HepG2 (cell line): ENCODE results near the gene RRBP1. TPM values are rescaled to one million over a fixed set of nuclear protein-coding genes. Genes with fewer than 3 reads are reported as not detected.

Experiments
- BRD4 ChIP-seq: sonication (generic); formaldehyde crosslinking; IDR thresholded peaks from 2 replicates; pipeline ENCODE4 v1.4.0; 2020; ENCODE audit warnings: missing genetic modification reagents
- GLI4 ChIP-seq: sonication (generic); formaldehyde crosslinking; IDR thresholded peaks from 2 replicates; pipeline ENCODE4 v1.5.1; 2020; ENCODE audit warnings: missing genetic modification reagents, mild to moderate bottlenecking, moderate library complexity, borderline replicate concordance
- NFKB2 ChIP-seq: sonication (generic); formaldehyde crosslinking; IDR thresholded peaks from 2 replicates; pipeline ENCODE4 v1.4.0; 2020; ENCODE audit warnings: missing genetic modification reagents, borderline replicate concordance
- POLR2AphosphoS2 ChIP-seq: IDR thresholded peaks from 2 replicates; pipeline ENCODE4 v1.6.1; 2011; ENCODE audit warnings: low read depth, low read length, improper control_type of control experiment
- RBFOX2 ChIP-seq: fragments of 200-400 bp; formaldehyde crosslinking; IDR thresholded peaks from 2 replicates; pipeline ENCODE4 v1.6.1; 2017; ENCODE audit warnings: low read depth, mild to moderate bottlenecking, low read length
- SAFB2 ChIP-seq: sonication (generic); formaldehyde crosslinking; IDR thresholded peaks from 2 replicates; pipeline ENCODE4 v1.5.1; 2020; ENCODE audit warnings: missing genetic modification reagents, low read depth, mild to moderate bottlenecking, borderline replicate concordance
- SOX5 ChIP-seq: IDR thresholded peaks from 2 replicates; pipeline ENCODE4 v1.6.1; 2016; ENCODE audit warnings: borderline replicate concordance
- ZNF709 ChIP-seq: sonication (generic); formaldehyde crosslinking; IDR thresholded peaks from 2 replicates; pipeline ENCODE4 v1.5.0; 2020; ENCODE audit warnings: mild to moderate bottlenecking, missing genetic modification reagents
- ZNF766 ChIP-seq: sonication (generic); formaldehyde crosslinking; IDR thresholded peaks from 2 replicates; pipeline ENCODE4 v1.5.0; 2020; ENCODE audit warnings: missing genetic modification reagents, borderline replicate concordance
- polyA plus RNA-seq, 8 experiments: library from polyadenylated mRNA; depleted of rRNA in 3 of 8; stranded (reverse) in 7 of 8; unstranded in 1 of 8; fragments of >200 nt; fragmentation: Illumina TruSeq in 4 of 8; extraction: Trizol in 4 of 8; gene quantifications; 2 replicates each; pipeline versions ENCODE4 v1.2.1 to v1.2.3, GENCODE V29; 2011 to 2016; ENCODE audit warnings: low read depth in 4 of 8, missing spikeins in 1 of 8, mixed read lengths in 1 of 8; ENCODE audit not compliant: insufficient read depth in 1 of 8
- total RNA-seq, 5 experiments: library from RNA; depleted of rRNA; stranded (reverse); fragments of >200 nt; fragmentation: Illumina TruSeq; extraction: Trizol; gene quantifications; 2 replicates each; pipeline ENCODE4 v1.2.3, GENCODE V29; 2016; ENCODE audit warnings: low read depth in 1 of 5
- TF ChIP-seq, protein P1 (sequence below): fragments of 450-650 bp; IDR thresholded peaks from 2 replicates; pipeline ENCODE4 v1.6.1; 2017
- TF ChIP-seq, protein P2 (sequence below): sonication (generic); formaldehyde crosslinking; IDR thresholded peaks from 2 replicates; pipeline ENCODE4 v1.4.0; 2020; ENCODE audit warnings: missing genetic modification reagents
- TF ChIP-seq, protein P3 (sequence below): sonication (generic); formaldehyde crosslinking; IDR thresholded peaks from 2 replicates; pipeline ENCODE4 v1.5.1; 2020; ENCODE audit warnings: missing genetic modification reagents, mild to moderate bottlenecking, borderline replicate concordance
- TF ChIP-seq, protein P4 (sequence below): sonication (generic); formaldehyde crosslinking; IDR thresholded peaks from 2 replicates; pipeline ENCODE4 v1.4.0; 2020; ENCODE audit warnings: mild to moderate bottlenecking, missing genetic modification reagents
- TF ChIP-seq, protein P5 (sequence below): sonication (generic); formaldehyde crosslinking; IDR thresholded peaks from 2 replicates; pipeline ENCODE4 v1.8.0; 2022; ENCODE audit warnings: missing genetic modification reagents, mild to moderate bottlenecking, inconsistent platforms, borderline replicate concordance

The RRBP1 gene
- total and polyA plus RNA-seq, 2 of the 13 experiments (the other 11 are each of a cell fraction or from before 2014, with no cell fraction given) = 150 to 222 TPM

DNA sequence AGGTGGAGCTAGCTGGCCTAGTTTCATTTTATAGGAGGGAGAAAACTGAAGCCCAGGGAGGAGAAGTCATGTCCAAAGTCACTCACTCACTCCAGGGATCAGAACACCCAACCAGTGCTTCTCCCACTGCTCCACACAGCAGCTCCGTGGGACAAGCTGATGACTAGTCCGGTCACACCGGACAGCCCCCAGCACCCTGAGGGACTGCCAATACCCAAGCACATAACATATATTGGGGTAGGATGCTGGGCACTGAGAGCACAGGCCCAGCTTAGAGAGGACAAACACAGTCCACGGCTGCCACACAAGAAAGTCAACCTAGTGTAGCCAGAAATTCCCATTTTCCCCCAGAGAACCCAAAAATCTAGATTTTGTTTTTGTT is 5.7 kb downstream of the RRBP1 start (continued):
- TF ChIP-seq, protein P1, sequence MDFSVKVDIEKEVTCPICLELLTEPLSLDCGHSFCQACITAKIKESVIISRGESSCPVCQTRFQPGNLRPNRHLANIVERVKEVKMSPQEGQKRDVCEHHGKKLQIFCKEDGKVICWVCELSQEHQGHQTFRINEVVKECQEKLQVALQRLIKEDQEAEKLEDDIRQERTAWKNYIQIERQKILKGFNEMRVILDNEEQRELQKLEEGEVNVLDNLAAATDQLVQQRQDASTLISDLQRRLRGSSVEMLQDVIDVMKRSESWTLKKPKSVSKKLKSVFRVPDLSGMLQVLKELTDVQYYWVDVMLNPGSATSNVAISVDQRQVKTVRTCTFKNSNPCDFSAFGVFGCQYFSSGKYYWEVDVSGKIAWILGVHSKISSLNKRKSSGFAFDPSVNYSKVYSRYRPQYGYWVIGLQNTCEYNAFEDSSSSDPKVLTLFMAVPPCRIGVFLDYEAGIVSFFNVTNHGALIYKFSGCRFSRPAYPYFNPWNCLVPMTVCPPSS = no peak
- TF ChIP-seq NFKB2 (CRISPR knock-in tag) (0 out of 2 replicates have a peak, but pooled peaks have one; percentile 24), SOX5 (CRISPR knock-in tag) (no peak), GLI4 (CRISPR knock-in tag) (0 out of 2 replicates have a peak, but pooled peaks have one; percentile 1), ZNF709 (CRISPR knock-in tag) (0 out of 2 replicates have a peak, but pooled peaks have one; percentile 27), RBFOX2 (peak; percentile 51; the same call in 1 of the 2 replicates), ZNF766 (CRISPR knock-in tag) (no peak), BRD4 (CRISPR knock-in tag) (no peak), POLR2AphosphoS2 (0 out of 2 replicates have a peak, but pooled peaks have one; percentile 7), SAFB2 (no peak)
- TF ChIP-seq, protein P2, sequence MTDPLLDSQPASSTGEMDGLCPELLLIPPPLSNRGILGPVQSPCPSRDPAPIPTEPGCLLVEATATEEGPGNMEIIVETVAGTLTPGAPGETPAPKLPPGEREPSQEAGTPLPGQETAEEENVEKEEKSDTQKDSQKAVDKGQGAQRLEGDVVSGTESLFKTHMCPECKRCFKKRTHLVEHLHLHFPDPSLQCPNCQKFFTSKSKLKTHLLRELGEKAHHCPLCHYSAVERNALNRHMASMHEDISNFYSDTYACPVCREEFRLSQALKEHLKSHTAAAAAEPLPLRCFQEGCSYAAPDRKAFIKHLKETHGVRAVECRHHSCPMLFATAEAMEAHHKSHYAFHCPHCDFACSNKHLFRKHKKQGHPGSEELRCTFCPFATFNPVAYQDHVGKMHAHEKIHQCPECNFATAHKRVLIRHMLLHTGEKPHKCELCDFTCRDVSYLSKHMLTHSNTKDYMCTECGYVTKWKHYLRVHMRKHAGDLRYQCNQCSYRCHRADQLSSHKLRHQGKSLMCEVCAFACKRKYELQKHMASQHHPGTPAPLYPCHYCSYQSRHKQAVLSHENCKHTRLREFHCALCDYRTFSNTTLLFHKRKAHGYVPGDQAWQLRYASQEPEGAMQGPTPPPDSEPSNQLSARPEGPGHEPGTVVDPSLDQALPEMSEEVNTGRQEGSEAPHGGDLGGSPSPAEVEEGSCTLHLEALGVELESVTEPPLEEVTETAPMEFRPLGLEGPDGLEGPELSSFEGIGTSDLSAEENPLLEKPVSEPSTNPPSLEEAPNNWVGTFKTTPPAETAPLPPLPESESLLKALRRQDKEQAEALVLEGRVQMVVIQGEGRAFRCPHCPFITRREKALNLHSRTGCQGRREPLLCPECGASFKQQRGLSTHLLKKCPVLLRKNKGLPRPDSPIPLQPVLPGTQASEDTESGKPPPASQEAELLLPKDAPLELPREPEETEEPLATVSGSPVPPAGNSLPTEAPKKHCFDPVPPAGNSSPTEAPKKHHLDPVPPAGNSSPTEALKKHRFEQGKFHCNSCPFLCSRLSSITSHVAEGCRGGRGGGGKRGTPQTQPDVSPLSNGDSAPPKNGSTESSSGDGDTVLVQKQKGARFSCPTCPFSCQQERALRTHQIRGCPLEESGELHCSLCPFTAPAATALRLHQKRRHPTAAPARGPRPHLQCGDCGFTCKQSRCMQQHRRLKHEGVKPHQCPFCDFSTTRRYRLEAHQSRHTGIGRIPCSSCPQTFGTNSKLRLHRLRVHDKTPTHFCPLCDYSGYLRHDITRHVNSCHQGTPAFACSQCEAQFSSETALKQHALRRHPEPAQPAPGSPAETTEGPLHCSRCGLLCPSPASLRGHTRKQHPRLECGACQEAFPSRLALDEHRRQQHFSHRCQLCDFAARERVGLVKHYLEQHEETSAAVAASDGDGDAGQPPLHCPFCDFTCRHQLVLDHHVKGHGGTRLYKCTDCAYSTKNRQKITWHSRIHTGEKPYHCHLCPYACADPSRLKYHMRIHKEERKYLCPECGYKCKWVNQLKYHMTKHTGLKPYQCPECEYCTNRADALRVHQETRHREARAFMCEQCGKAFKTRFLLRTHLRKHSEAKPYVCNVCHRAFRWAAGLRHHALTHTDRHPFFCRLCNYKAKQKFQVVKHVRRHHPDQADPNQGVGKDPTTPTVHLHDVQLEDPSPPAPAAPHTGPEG (CRISPR knock-in tag) = peak; percentile 71; the same call in 1 of the 2 replicates
- TF ChIP-seq, protein P3, sequence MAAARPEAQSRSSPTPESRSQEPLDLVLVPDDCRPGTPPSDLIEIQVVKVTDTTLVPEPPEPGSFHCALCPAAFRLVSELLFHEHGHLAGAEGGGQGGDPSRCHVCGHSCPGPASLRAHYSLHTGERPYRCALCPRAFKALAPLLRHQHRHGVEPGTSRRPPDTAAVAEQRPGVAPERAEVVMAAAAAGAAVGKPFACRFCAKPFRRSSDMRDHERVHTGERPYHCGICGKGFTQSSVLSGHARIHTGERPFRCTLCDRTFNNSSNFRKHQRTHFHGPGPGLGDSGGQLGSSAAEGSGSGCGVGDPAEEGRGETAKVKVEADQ (CRISPR knock-in tag) = no peak
- TF ChIP-seq, protein P4, sequence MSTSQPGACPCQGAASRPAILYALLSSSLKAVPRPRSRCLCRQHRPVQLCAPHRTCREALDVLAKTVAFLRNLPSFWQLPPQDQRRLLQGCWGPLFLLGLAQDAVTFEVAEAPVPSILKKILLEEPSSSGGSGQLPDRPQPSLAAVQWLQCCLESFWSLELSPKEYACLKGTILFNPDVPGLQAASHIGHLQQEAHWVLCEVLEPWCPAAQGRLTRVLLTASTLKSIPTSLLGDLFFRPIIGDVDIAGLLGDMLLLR (CRISPR knock-in tag) = 0 out of 2 replicates have a peak, but pooled peaks have one; percentile 40
- TF ChIP-seq, protein P5, sequence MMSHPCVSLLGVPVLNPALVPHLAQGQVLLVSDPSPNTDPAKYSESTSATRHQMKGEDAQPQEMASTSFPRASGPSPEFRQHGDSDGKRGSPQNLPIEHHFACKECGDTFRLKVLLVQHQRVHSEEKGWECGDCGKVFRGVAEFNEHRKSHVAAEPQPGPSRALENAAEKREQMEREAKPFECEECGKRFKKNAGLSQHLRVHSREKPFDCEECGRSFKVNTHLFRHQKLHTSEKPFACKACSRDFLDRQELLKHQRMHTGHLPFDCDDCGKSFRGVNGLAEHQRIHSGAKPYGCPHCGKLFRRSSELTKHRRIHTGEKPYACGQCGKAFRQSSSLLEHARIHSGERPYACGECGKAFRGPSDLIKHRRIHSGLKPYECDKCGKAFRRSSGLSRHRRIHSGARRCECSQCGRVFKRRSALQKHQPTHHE = peak; percentile 42; the same call in 1 of the 2 replicates
